Motor neuron (in vitro differentiated cells): ENCODE measurements around the gene AXL. TPM values are rescaled to one million over a fixed set of nuclear protein-coding genes. Genes with fewer than 3 reads are reported as not detected.

Source experiments
- ATAC-seq, 8 experiments: fragments of 200-7000 bp; cut with Tn5 transposase; replicated peaks in 6 of 8; 2 replicates each; pipeline ENCODE4 v1.8.0; 2021; ENCODE audit warnings: mild to moderate bottlenecking in 8 of 8, moderate library complexity in 8 of 8
- H3K27ac ChIP-seq, 2 donors: fragments of 250-450 bp; sonication (Bioruptor Pico); 2 replicates each; pipeline ENCODE4 v1.9.0; 2021; ENCODE audit warnings: antibody characterized with exemption in 2 of 2, mild to moderate bottlenecking in 2 of 2, moderate library complexity in 1 of 2
- H3K4me1 ChIP-seq, 2 donors: fragments of 250-450 bp; sonication (Bioruptor Pico); replicated peaks in 1 of 2; 2 replicates each; pipeline ENCODE4 v1.6.1; 2021; ENCODE audit warnings: antibody characterized with exemption in 2 of 2, mild to moderate bottlenecking in 2 of 2, moderate library complexity in 1 of 2
- H3K4me3 ChIP-seq, 5 donors: fragments of 250-450 bp; sonication (Bioruptor Pico); 2 replicates each; pipeline ENCODE4 v1.9.0; 2021; ENCODE audit warnings: antibody characterized with exemption in 5 of 5, mild to moderate bottlenecking in 5 of 5, moderate library complexity in 4 of 5
- WGBS, 10 experiments: fragments of 450-650 bp; shearing (Covaris generic); methylation state at CpG; one replicate each; pipeline ENCODE4 v1.0.0; 2022; 5-methylcytosine and 5-hydroxymethylcytosine counted together
- in situ Hi-C, 9 experiments: fragments of 400-800 bp; cut with MboI; loops; one replicate each; pipeline ENCODE4 v1.15.0; 2021; ENCODE audit warnings: low sequenced_read_pairs in 9 of 9, low pct_unique_long_range_greater_than_20kb in 2 of 9; ENCODE audit not compliant: unreplicated experiment in 9 of 9
- total RNA-seq, 8 experiments: library from RNA; unstranded; fragments of 300-600 nt; gene quantifications; 2 replicates each; pipeline versions ENCODE4 v1.2.3 to v1.2.4, GENCODE V29; 2022

Gene AXL
- total RNA-seq, 8 experiments from 2014 or later: 0.55 to 20.8 (median 4.9) TPM

- peak in 4 of 8 experiments; percentile 5 to 63 (median 50) for ATAC-seq
- 35 to 100% (median 80%) methylated on average over 1 to 2 of the region's 4 CpGs; no CpG with 5 or more reads in 3 of the 10 experiments for WGBS, 10 experiments
- H3K27ac ChIP-seq: no peak overlapping the region
- no peak overlapping the region for H3K4me3 ChIP-seq
- in situ Hi-C loops: no loop called here
- peaks cover 0 to 24% of the 10 kb centered on the region in 2 donors for H3K4me1 ChIP-seq
These were observed 80.7 kb downstream of the AXL start for GRCh38 chr19:41299755-41300089.

GRCh38 chr19:41300555-41300954 is 81.5 kb downstream of the AXL start:
- 74 to 100% (median 100%) methylated on average over 1 to 6 of the region's 6 CpGs; no CpG with 5 or more reads in 2 of the 10 experiments for WGBS, 10 experiments
- Histone ChIP-seq H3K4me1 (peaks cover 0 to 24% of the 10 kb centered on the region in 2 donors), H3K27ac (no peak overlapping the region), H3K4me3 (no peak overlapping the region)
- in situ Hi-C loops: no loop called here
- ATAC-seq: no peak

- in situ Hi-C loops: no loop called here
- peaks cover 0 to 14% of the 10 kb centered on the region in 2 donors for H3K4me1 ChIP-seq
- no peak overlapping the region for H3K27ac ChIP-seq
- no peak for ATAC-seq
- 72 to 100% (median 88%) methylated on average over 1 to 10 of the region's 21 CpGs; no CpG with 5 or more reads in 2 of the 10 experiments for WGBS, 10 experiments
- H3K4me3 ChIP-seq: no peak overlapping the region
These were observed 83.8 kb downstream of the AXL start for GRCh38 chr19:41302624-41303351.

- in situ Hi-C loops: no loop called here
- 79 to 100% (median 93%) methylated on average over 1 to 5 of the region's 14 CpGs; no CpG with 5 or more reads in 4 of the 10 experiments for WGBS, 10 experiments
- H3K4me3 ChIP-seq: no peak overlapping the region
- peaks cover 4 to 9% of the 10 kb centered on the region in 2 donors for H3K4me1 ChIP-seq
- H3K27ac ChIP-seq: no peak overlapping the region
- ATAC-seq: no peak
These were observed 84.9 kb downstream of the AXL start for GRCh38 chr19:41303954-41304353.

GRCh38 chr19:41304706-41305483 is 85.9 kb downstream of the AXL start:
- 70 to 100% (median 97%) methylated on average over 1 to 3 of the region's 4 CpGs; no CpG with 5 or more reads in 2 of the 10 experiments for WGBS, 10 experiments
- Histone ChIP-seq H3K4me3 (no peak overlapping the region), H3K27ac (no peak overlapping the region), H3K4me1 (peaks cover 9 to 12% of the 10 kb centered on the region in 2 donors)
- in situ Hi-C loops: no loop called here
- no peak for ATAC-seq

GRCh38 chr19:41305927-41306793 is 87.1 kb downstream of the AXL start:
- ATAC-seq: no peak
- 91 to 100% (median 100%) methylated on average over 1 to 4 of the region's 13 CpGs; no CpG with 5 or more reads in 7 of the 10 experiments for WGBS, 10 experiments
- Histone ChIP-seq H3K27ac (no peak overlapping the region), H3K4me3 (no peak overlapping the region), H3K4me1 (peaks cover 13 to 17% of the 10 kb centered on the region in 2 donors)
- in situ Hi-C loops: no loop called here

- Histone ChIP-seq H3K27ac (no peak overlapping the region), H3K4me3 (no peak overlapping the region), H3K4me1 (peaks cover 16 to 22% of the 10 kb centered on the region in 2 donors)
- WGBS, 10 experiments: 57 to 100% (median 84%) methylated on average over 3 to 6 of the region's 8 CpGs
- no peak for ATAC-seq
- in situ Hi-C loops: no loop called here
These were observed 88.3 kb downstream of the AXL start for GRCh38 chr19:41307090-41307875.

GRCh38 chr19:41307954-41308449 is 89.0 kb downstream of the AXL start:
- H3K27ac ChIP-seq: peak overlapping the region in 1 of 2 donors; percentile 68
- in situ Hi-C loops: no loop called here

GRCh38 chr19:41308450-41309179 is 89.6 kb downstream of the AXL start:
- peak; percentile 35 to 62 (median 52) for ATAC-seq
- Histone ChIP-seq H3K4me1 (peaks cover 16 to 22% of the 10 kb centered on the region in 2 donors), H3K27ac (peak overlapping the region in 1 of 2 donors; percentile 68), H3K4me3 (no peak overlapping the region)
- WGBS, 10 experiments: 0 to 58% (median 20%) methylated on average over 3 to 6 of the region's 8 CpGs; no CpG with 5 or more reads in 2 of the 10 experiments
- in situ Hi-C loops: no loop called here

More at GRCh38 chr19:41307954-41308449, 89.0 kb downstream of the AXL start:
- ATAC-seq: peak in 6 of 8 experiments; percentile 1 to 7 (median 3)
- no peak overlapping the region for H3K4me3 ChIP-seq
- WGBS, 10 experiments: 33 to 67% methylated on average over 1 of the region's 4 CpGs; no CpG with 5 or more reads in 8 of the 10 experiments
- peaks cover 16 to 22% of the 10 kb centered on the region in 2 donors for H3K4me1 ChIP-seq

- Histone ChIP-seq H3K4me3 (peak overlapping the region; percentile 58 to 95 (median 85)), H3K27ac (peak overlapping the region; percentile 95), H3K4me1 (peaks cover 16 to 22% of the 10 kb centered on the region in 2 donors)
- 0 to 75% (median 19%) methylated on average over 4 to 20 of the region's 26 CpGs; no CpG with 5 or more reads in 2 of the 10 experiments for WGBS, 10 experiments
- ATAC-seq: peak in 6 of 8 experiments; percentile 0 to 16 (median 9)
- in situ Hi-C loops: no loop called here
These were observed 90.4 kb downstream of the AXL start for GRCh38 chr19:41309180-41310032.
